HepG2 (cell line): ENCODE data around the gene PLXND1. TPM values are rescaled to one million over a fixed set of nuclear protein-coding genes. Genes with fewer than 3 reads are reported as not detected.
A peak's percentile ranks its signal among the peaks of the same experiment; 100 is the strongest.

Source experiments
- ARID2 ChIP-seq: sonication (generic); formaldehyde crosslinking; IDR thresholded peaks from 2 replicates; pipeline ENCODE4 v1.8.1; 2022; ENCODE audit warnings: mild to moderate bottlenecking, missing genetic modification reagents, borderline replicate concordance
- CBFB ChIP-seq: sonication (generic); formaldehyde crosslinking; IDR thresholded peaks from 2 replicates; pipeline ENCODE4 v1.4.0; 2020; ENCODE audit warnings: missing genetic modification reagents
- DMAP1 ChIP-seq: IDR thresholded peaks from 2 replicates; pipeline ENCODE4 v1.6.1; 2016
- HMG20B ChIP-seq: conservative IDR thresholded peaks from 2 replicates; pipeline ENCODE4 v1.6.1; 2016; ENCODE audit warnings: missing genetic modification reagents, missing compliant biosample characterization
- KDM1A ChIP-seq: IDR thresholded peaks from 2 replicates; pipeline ENCODE4 v1.6.1; 2016; ENCODE audit warnings: missing compliant biosample characterization
- PRPF4 ChIP-seq: fragments of 200-400 bp; formaldehyde crosslinking; IDR thresholded peaks from 2 replicates; pipeline ENCODE4 v1.6.1; 2016; ENCODE audit warnings: low read length, low read depth; ENCODE audit not compliant: poor library complexity, severe bottlenecking
- RFX1 ChIP-seq: fragments of 450-650 bp; IDR thresholded peaks from 2 replicates; pipeline ENCODE4 v1.6.1; 2017
- SMARCC2 ChIP-seq: fragments of 450-650 bp; IDR thresholded peaks from 2 replicates; pipeline ENCODE4 v1.6.1; 2017; ENCODE audit warnings: antibody characterized with exemption, mild to moderate bottlenecking
- TBL1XR1 ChIP-seq: fragments of 150-350 bp; IDR thresholded peaks from 2 replicates; pipeline ENCODE4 v1.6.1; 2014; ENCODE audit warnings: borderline replicate concordance, low read length; ENCODE audit not compliant: partially characterized antibody
- TEAD3 ChIP-seq: optimal IDR thresholded peaks from 2 replicates; pipeline ENCODE3; 2016; ENCODE audit warnings: borderline replicate concordance
- ZFP36L1 ChIP-seq: sonication (generic); formaldehyde crosslinking; IDR thresholded peaks from 2 replicates; pipeline ENCODE4 v1.8.0; 2022; ENCODE audit warnings: mild to moderate bottlenecking, missing genetic modification reagents, moderate library complexity
- ZIK1 ChIP-seq: sonication (generic); formaldehyde crosslinking; IDR thresholded peaks from 2 replicates; pipeline ENCODE4 v1.5.0; 2020; ENCODE audit warnings: mild to moderate bottlenecking, low read depth, missing genetic modification reagents, borderline replicate concordance
- polyA plus RNA-seq, 8 experiments: library from polyadenylated mRNA; depleted of rRNA in 3 of 8; stranded (reverse) in 7 of 8; unstranded in 1 of 8; fragments of >200 nt; fragmentation: Illumina TruSeq in 4 of 8; extraction: Trizol in 4 of 8; gene quantifications; 2 replicates each; pipeline versions ENCODE4 v1.2.1 to v1.2.3, GENCODE V29; 2011 to 2016; ENCODE audit warnings: low read depth in 4 of 8, missing spikeins in 1 of 8, mixed read lengths in 1 of 8; ENCODE audit not compliant: insufficient read depth in 1 of 8
- total RNA-seq, 5 experiments: library from RNA; depleted of rRNA; stranded (reverse); fragments of >200 nt; fragmentation: Illumina TruSeq; extraction: Trizol; gene quantifications; 2 replicates each; pipeline ENCODE4 v1.2.3, GENCODE V29; 2016; ENCODE audit warnings: low read depth in 1 of 5
- TF ChIP-seq, protein P1 (sequence below): sonication (generic); formaldehyde crosslinking; IDR thresholded peaks from 2 replicates; pipeline ENCODE4 v1.5.0; 2020; ENCODE audit warnings: missing genetic modification reagents, mild to moderate bottlenecking, borderline replicate concordance
- TF ChIP-seq, protein P2 (sequence below): sonication (generic); formaldehyde crosslinking; IDR thresholded peaks from 2 replicates; pipeline ENCODE4 v1.8.0; 2022; ENCODE audit warnings: missing genetic modification reagents, mild to moderate bottlenecking, moderate library complexity, borderline replicate concordance
- TF ChIP-seq, protein P3 (sequence below): sonication (generic); formaldehyde crosslinking; IDR thresholded peaks from 2 replicates; pipeline ENCODE4 v1.5.0; 2020; ENCODE audit warnings: missing genetic modification reagents
- TF ChIP-seq, protein P4 (sequence below): IDR thresholded peaks from 2 replicates; pipeline ENCODE4 v1.6.1; 2016; ENCODE audit warnings: mild to moderate bottlenecking, missing biosample characterization, missing genetic modification reagents
- TF ChIP-seq, protein P5 (sequence below): sonication (generic); formaldehyde crosslinking; IDR thresholded peaks from 2 replicates; pipeline ENCODE4 v1.4.0; 2020; ENCODE audit warnings: low read depth, mild to moderate bottlenecking, missing genetic modification reagents
- TF ChIP-seq, protein P6 (sequence below), 2 experiments: IDR thresholded peaks; 2 replicates each; pipeline ENCODE4 v1.6.1; 2011 to 2012; ENCODE audit warnings: low read length in 2 of 2, borderline replicate concordance in 1 of 2, low read depth in 1 of 2, mild to moderate bottlenecking in 1 of 2, moderate library complexity in 1 of 2

The PLXND1 gene
- total and polyA plus RNA-seq, 2 of the 13 experiments (the other 11 are each of a cell fraction or from before 2014, with no cell fraction given) = 15.9 to 42.0 TPM

DNA sequence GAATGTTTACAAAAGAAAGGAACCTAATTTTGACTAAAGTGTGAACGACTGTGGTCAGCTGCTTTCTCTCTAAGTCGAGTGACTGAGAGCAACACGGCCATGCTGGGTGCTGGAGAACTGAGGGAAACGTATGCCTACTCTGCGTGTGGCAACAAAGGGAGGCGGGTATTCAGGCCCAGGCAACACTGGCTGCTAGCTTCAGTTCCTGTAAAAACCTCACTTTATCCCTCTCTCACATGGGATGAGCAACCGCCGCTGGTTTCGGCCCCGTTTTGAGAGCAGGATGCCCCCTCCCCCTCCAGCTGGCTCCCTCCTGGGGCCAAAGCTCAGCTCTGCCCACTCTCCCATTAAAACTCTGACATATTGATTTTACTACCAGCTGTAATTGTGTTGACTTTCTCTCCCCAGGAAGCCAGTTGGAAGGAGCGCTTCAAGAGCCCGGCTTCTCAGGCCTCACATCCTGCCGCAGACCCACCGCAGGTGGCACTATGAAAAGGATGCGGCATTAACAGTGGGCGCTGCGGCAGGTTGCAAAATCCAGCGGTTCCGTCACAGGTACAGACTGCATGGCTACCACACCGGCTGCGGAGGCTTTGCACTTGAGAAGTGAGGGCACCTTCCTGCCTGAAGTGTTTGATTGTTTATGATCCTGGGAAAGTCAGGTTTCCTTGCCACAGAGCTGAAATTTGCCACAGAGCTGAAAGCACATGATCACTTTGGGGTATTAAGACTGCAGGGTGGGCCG is 12.7 kb downstream of the PLXND1 start (continued):
- TF ChIP-seq, protein P1, sequence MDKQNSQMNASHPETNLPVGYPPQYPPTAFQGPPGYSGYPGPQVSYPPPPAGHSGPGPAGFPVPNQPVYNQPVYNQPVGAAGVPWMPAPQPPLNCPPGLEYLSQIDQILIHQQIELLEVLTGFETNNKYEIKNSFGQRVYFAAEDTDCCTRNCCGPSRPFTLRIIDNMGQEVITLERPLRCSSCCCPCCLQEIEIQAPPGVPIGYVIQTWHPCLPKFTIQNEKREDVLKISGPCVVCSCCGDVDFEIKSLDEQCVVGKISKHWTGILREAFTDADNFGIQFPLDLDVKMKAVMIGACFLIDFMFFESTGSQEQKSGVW (CRISPR knock-in tag) = no peak
- TF ChIP-seq, protein P2, sequence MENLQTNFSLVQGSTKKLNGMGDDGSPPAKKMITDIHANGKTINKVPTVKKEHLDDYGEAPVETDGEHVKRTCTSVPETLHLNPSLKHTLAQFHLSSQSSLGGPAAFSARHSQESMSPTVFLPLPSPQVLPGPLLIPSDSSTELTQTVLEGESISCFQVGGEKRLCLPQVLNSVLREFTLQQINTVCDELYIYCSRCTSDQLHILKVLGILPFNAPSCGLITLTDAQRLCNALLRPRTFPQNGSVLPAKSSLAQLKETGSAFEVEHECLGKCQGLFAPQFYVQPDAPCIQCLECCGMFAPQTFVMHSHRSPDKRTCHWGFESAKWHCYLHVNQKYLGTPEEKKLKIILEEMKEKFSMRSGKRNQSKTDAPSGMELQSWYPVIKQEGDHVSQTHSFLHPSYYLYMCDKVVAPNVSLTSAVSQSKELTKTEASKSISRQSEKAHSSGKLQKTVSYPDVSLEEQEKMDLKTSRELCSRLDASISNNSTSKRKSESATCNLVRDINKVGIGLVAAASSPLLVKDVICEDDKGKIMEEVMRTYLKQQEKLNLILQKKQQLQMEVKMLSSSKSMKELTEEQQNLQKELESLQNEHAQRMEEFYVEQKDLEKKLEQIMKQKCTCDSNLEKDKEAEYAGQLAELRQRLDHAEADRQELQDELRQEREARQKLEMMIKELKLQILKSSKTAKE (CRISPR knock-in tag) = peak; percentile 61; the same call in 1 of the 2 replicates
- TF ChIP-seq DMAP1 = peak; percentile 70
- TF ChIP-seq, protein P3, sequence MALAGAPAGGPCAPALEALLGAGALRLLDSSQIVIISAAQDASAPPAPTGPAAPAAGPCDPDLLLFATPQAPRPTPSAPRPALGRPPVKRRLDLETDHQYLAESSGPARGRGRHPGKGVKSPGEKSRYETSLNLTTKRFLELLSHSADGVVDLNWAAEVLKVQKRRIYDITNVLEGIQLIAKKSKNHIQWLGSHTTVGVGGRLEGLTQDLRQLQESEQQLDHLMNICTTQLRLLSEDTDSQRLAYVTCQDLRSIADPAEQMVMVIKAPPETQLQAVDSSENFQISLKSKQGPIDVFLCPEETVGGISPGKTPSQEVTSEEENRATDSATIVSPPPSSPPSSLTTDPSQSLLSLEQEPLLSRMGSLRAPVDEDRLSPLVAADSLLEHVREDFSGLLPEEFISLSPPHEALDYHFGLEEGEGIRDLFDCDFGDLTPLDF (CRISPR knock-in tag) = no peak
- no peak for TF ChIP-seq PRPF4
- TF ChIP-seq KDM1A (CRISPR knock-in tag) = no peak
- no peak; the same call in 1 of the 2 replicates for TF ChIP-seq HMG20B (CRISPR knock-in tag)
- TF ChIP-seq, protein P4, sequence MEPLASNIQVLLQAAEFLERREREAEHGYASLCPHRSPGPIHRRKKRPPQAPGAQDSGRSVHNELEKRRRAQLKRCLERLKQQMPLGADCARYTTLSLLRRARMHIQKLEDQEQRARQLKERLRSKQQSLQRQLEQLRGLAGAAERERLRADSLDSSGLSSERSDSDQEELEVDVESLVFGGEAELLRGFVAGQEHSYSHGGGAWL (CRISPR knock-in tag) = no peak
- TF ChIP-seq, protein P5, sequence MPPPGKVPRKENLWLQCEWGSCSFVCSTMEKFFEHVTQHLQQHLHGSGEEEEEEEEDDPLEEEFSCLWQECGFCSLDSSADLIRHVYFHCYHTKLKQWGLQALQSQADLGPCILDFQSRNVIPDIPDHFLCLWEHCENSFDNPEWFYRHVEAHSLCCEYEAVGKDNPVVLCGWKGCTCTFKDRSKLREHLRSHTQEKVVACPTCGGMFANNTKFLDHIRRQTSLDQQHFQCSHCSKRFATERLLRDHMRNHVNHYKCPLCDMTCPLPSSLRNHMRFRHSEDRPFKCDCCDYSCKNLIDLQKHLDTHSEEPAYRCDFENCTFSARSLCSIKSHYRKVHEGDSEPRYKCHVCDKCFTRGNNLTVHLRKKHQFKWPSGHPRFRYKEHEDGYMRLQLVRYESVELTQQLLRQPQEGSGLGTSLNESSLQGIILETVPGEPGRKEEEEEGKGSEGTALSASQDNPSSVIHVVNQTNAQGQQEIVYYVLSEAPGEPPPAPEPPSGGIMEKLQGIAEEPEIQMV = no peak
- TF ChIP-seq ZIK1 = 0 out of 2 replicates have a peak, but pooled peaks have one; percentile 21
- peak; percentile 62 for TF ChIP-seq TEAD3 (CRISPR knock-in tag)
- no peak for TF ChIP-seq RFX1
- TF ChIP-seq ARID2 = no peak
- TF ChIP-seq SMARCC2 = no peak
- peak; percentile 69; the same call in 1 of the 2 replicates for TF ChIP-seq ZFP36L1 (CRISPR knock-in tag)
- TF ChIP-seq, protein P6, sequence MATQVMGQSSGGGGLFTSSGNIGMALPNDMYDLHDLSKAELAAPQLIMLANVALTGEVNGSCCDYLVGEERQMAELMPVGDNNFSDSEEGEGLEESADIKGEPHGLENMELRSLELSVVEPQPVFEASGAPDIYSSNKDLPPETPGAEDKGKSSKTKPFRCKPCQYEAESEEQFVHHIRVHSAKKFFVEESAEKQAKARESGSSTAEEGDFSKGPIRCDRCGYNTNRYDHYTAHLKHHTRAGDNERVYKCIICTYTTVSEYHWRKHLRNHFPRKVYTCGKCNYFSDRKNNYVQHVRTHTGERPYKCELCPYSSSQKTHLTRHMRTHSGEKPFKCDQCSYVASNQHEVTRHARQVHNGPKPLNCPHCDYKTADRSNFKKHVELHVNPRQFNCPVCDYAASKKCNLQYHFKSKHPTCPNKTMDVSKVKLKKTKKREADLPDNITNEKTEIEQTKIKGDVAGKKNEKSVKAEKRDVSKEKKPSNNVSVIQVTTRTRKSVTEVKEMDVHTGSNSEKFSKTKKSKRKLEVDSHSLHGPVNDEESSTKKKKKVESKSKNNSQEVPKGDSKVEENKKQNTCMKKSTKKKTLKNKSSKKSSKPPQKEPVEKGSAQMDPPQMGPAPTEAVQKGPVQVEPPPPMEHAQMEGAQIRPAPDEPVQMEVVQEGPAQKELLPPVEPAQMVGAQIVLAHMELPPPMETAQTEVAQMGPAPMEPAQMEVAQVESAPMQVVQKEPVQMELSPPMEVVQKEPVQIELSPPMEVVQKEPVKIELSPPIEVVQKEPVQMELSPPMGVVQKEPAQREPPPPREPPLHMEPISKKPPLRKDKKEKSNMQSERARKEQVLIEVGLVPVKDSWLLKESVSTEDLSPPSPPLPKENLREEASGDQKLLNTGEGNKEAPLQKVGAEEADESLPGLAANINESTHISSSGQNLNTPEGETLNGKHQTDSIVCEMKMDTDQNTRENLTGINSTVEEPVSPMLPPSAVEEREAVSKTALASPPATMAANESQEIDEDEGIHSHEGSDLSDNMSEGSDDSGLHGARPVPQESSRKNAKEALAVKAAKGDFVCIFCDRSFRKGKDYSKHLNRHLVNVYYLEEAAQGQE (IDR thresholded peaks at IDR 0.05; ENCODE audit: borderline replicate concordance in 1 of 2, low read depth in 1 of 2, low read length in 2 of 2) = no peak
- TF ChIP-seq CBFB (CRISPR knock-in tag) = peak; percentile 45; the same call in 1 of the 2 replicates
- TF ChIP-seq TBL1XR1 = peak; percentile 42
